K562 (cell line): ENCODE measurements around the gene ELF1. TPM values are rescaled to one million over a fixed set of nuclear protein-coding genes. Genes with fewer than 3 reads are reported as not detected.

ENCODE experiments used
- ATAC-seq: fragments of 200-7000 bp; cut with Tn5 transposase; 3 replicates; pipeline ENCODE4 v1.9.1; 2020; ENCODE audit warnings: moderate library complexity
- BruUV-seq: library from RNA; stranded (reverse); fragments of 400-500 nt; replicated peaks from 2 replicates; lab custom pipeline; 2021; lab: Mats Ljungman, UMichigan
- CTCF ChIA-PET: fragments of 300-600 bp; formaldehyde crosslinking; extraction: SDS; loops from one replicate; lab custom pipeline; 2021; ENCODE audit warnings: low intra/inter-chr PET ratio; lab: Yijun Ruan, JAX
- POLR2A ChIA-PET: fragments of 300-600, 350-650 bp; sonication (Branson Sonifier 250); formaldehyde crosslinking; extraction: SDS; loops from one replicate; lab custom pipeline; 2021; ENCODE audit warnings: antibody characterized with exemption, inconsistent platforms; lab: Yijun Ruan, JAX
- DNase-seq, 4 experiments: peaks; one replicate each; pipeline versions ENCODE4 v3.0.0 to v3.0.0-alpha.2; 2011 to 2018; ENCODE audit warnings: low spot score in 3 of 4, mixed read lengths in 3 of 4; ENCODE audit errors: extremely low read depth in 1 of 4
- FAIRE-seq: peaks from 2 replicates; lab custom pipeline; 2011; peaks lifted over from hg19 to GRCh38; lab: Jason Lieb, UNC
- H2AFZ ChIP-seq: 2 replicates; pipeline ENCODE4 v1.6.0; 2011; ENCODE audit warnings: low read depth, low read length, control low read depth, inconsistent platforms
- H3K27ac ChIP-seq: fragments of 200-600 bp; 3 replicates; pipeline ENCODE4 v1.8.0; 2011; ENCODE audit warnings: low read depth, mild to moderate bottlenecking, control low read depth, inconsistent platforms, low read length, moderate library complexity, mixed read lengths; ENCODE audit errors: extremely low read depth
- H3K27me3 ChIP-seq, 2 experiments: fragments of 300-600 bp in 1 of 2; 2 replicates in 1 of 2; 3 replicates in 1 of 2; pipeline versions ENCODE4 v1.6.0 to v1.8.0; 2011; ENCODE audit warnings: inconsistent platforms in 2 of 2, low read length in 2 of 2, mild to moderate bottlenecking in 1 of 2, mixed read lengths in 1 of 2, moderate library complexity in 1 of 2; ENCODE audit not compliant: control insufficient read depth in 2 of 2, insufficient read depth in 2 of 2
- H3K36me3 ChIP-seq: fragments of 300-600 bp; 3 replicates; pipeline ENCODE4 v1.8.0; 2011; ENCODE audit warnings: mild to moderate bottlenecking, low read length, inconsistent platforms; ENCODE audit not compliant: control insufficient read depth, insufficient read depth
- H3K4me1 ChIP-seq, 2 experiments: fragments of 200-600 bp in 1 of 2; replicated peaks in 1 of 2; 2 replicates in 1 of 2; 3 replicates in 1 of 2; pipeline versions ENCODE4 v1.5.1 to v1.8.0; 2011; ENCODE audit warnings: inconsistent platforms in 2 of 2, low read length in 2 of 2, mild to moderate bottlenecking in 1 of 2, mixed read lengths in 1 of 2, moderate library complexity in 1 of 2; ENCODE audit not compliant: control insufficient read depth in 2 of 2, insufficient read depth in 2 of 2
- H3K4me2 ChIP-seq: 2 replicates; pipeline ENCODE4 v1.6.1; 2011; ENCODE audit warnings: low read length, control low read depth, inconsistent platforms, mixed read lengths; ENCODE audit not compliant: insufficient read depth
- H3K4me3 ChIP-seq: fragments of 200-600 bp; sonication (generic), shearing (Covaris generic); 2 replicates; pipeline ENCODE4 v1.5.1; 2016; ENCODE audit warnings: control low read depth, inconsistent platforms
- H3K79me2 ChIP-seq: fragments of 200-600 bp; 3 replicates; pipeline ENCODE4 v1.8.0; 2011; ENCODE audit warnings: low read length, inconsistent platforms; ENCODE audit not compliant: control insufficient read depth, insufficient read depth
- H3K9ac ChIP-seq, 2 experiments: 2 replicates each; pipeline versions ENCODE4 v1.6.0 to v1.6.1; 2011; ENCODE audit warnings: low read depth in 2 of 2, low read length in 2 of 2, control low read depth in 1 of 2, inconsistent platforms in 1 of 2, mild to moderate bottlenecking in 1 of 2, mixed read lengths in 1 of 2; ENCODE audit not compliant: insufficient read depth in 1 of 2
- H3K9me1 ChIP-seq: one replicate; pipeline ENCODE4 v1.6.0; 2011; ENCODE audit warnings: inconsistent platforms, mild to moderate bottlenecking, low read length, moderate library complexity; ENCODE audit not compliant: control insufficient read depth, insufficient read depth
- H3K9me3 ChIP-seq: replicated peaks from 2 replicates; pipeline ENCODE4 v1.5.1; 2011; ENCODE audit warnings: low read depth, low read length, inconsistent platforms; ENCODE audit not compliant: control insufficient read depth, insufficient read depth
- H4K20me1 ChIP-seq: replicated peaks from 2 replicates; pipeline ENCODE4 v1.6.1; 2011; ENCODE audit warnings: low read length, inconsistent platforms, mixed read lengths; ENCODE audit not compliant: control insufficient read depth, insufficient read depth
- AFF1 ChIP-seq, 2 experiments: fragments of 450-650 bp; IDR thresholded peaks; 2 replicates each; pipeline ENCODE4 v1.6.1; 2018; ENCODE audit warnings: mild to moderate bottlenecking in 2 of 2, low read depth in 1 of 2; ENCODE audit not compliant: partially characterized antibody in 2 of 2
- POLR2AphosphoS5 ChIP-seq: IDR thresholded peaks from 2 replicates; pipeline ENCODE4 v1.6.1; 2011; ENCODE audit warnings: mild to moderate bottlenecking, low read depth, low read length, moderate library complexity; ENCODE audit not compliant: control insufficient read depth, insufficient read depth
- PRDM10 ChIP-seq: fragments of 450-650 bp; IDR thresholded peaks from 2 replicates; pipeline ENCODE4 v1.6.1; 2018; ENCODE audit not compliant: partially characterized antibody
- ZNF354B ChIP-seq: fragments of 250-450 bp; sonication (Bioruptor Pico); IDR thresholded peaks from 2 replicates; pipeline ENCODE4 v1.4.0; 2020
- WGBS: fragments of 100-300 bp; shearing (Covaris generic); methylation state at CpG from one replicate; pipeline ENCODE4 v1.1.6; 2016; ENCODE audit warnings: low coverage, mixed read lengths; ENCODE audit not compliant: insufficient coverage; ENCODE audit errors: missing lambda C conversion rate; 5-methylcytosine and 5-hydroxymethylcytosine counted together
- in situ Hi-C: fragments of 300-500 bp; cut with MboI; formaldehyde crosslinking; loops from 4 replicates; pipeline ENCODE4 v1.15.0; 2018; ENCODE audit warnings: inconsistent platforms, mixed read lengths
- intact Hi-C: fragments of 100-400 bp; cut with micrococcal nuclease; formaldehyde crosslinking; loops from 2 replicates; pipeline ENCODE4 v1.14.2; 2022
- polyA plus RNA-seq, 8 experiments: library from polyadenylated mRNA; depleted of rRNA in 4 of 8; stranded (reverse) in 5 of 8; unstranded in 3 of 8; fragments of >200 nt; fragmentation: Nextera tagmentation in 2 of 8; fragmentation: Illumina TruSeq in 1 of 8; extraction: Ambion mirVana in 2 of 8; extraction: Trizol in 1 of 8; gene quantifications; 2 replicates each; pipeline versions ENCODE4 v1.2.1 to v1.2.3, GENCODE V29; 2011 to 2014; ENCODE audit warnings: inconsistent platforms in 1 of 8, missing spikeins in 1 of 8
- total RNA-seq, 7 experiments: library from RNA; depleted of rRNA in 6 of 7; stranded (reverse); fragments of >200 nt in 6 of 7; fragmentation: Illumina TruSeq in 2 of 7; extraction: Trizol in 2 of 7; gene quantifications; 2 replicates each; pipeline versions ENCODE4 v1.2.1 to v1.2.3, GENCODE V29; 2011 to 2021; ENCODE audit warnings: low replicate concordance in 1 of 7

Gene ELF1
- total and polyA plus RNA-seq, 9 of the 15 experiments (the other 6 are each of a cell fraction or from before 2014, with no cell fraction given): 24.7 to 54.4 (median 33.4) TPM

GRCh38 chr13:40983725-40984667 is 35.1 kb downstream of the ELF1 start:
- no TSS peak for BruUV-seq
- H2AFZ ChIP-seq: no peak overlapping the region

More at GRCh38 chr13:40983725-40984667, 35.1 kb downstream of the ELF1 start:
- ChIA-PET POLR2A (interaction anchor here (0.7 kb wide), 1 partner anchor 71 kb away, joined by 4 read pairs; no protein-coding TSS in a partner anchor), CTCF (no interaction called here)
- Histone ChIP-seq H3K9me3 (no peaks in the 10 kb centered on the region), H3K27me3 (no peaks in the 10 kb centered on the region), H3K4me2 (peak overlapping the region; percentile 34; the same call in 1 of the 2 replicates), H3K4me1 (peaks cover 0 to 23% of the 10 kb centered on the region in 2 experiments; a peak in 1 of 5 replicates), H3K36me3 (peaks cover 14% of the 10 kb centered on the region), H3K79me2 (peaks cover 98% of the 10 kb centered on the region), H3K9me1 (no peaks in the 10 kb centered on the region), H3K9ac (peak overlapping the region in 1 of 2 experiments; percentile 73; a peak in 1 of 4 replicates), H3K4me3 (no peak overlapping the region), H4K20me1 (no peaks in the 10 kb centered on the region), H3K27ac (peak overlapping the region; percentile 82)
- ATAC-seq (no peak), DNase-seq (no peak), FAIRE-seq (no peak)
- WGBS: 33% methylated on average over 4 of the region's 4 CpGs
- TF ChIP-seq ZNF354B (CRISPR knock-in tag): no peak
- no peak for TF ChIP-seq POLR2AphosphoS5
- TF ChIP-seq PRDM10: no peak
- peak in 1 of 2 experiments; percentile 87 for TF ChIP-seq AFF1 (IDR thresholded peaks at IDR 0.05; ENCODE audit: low read depth in 1 of 2, partially characterized antibody in 2 of 2)
- intact Hi-C loops: no loop called here
- in situ Hi-C loops: no loop called here
